ENCODE results near the gene ZBTB3.
"Not testable (repeated sequence)": the region's sequence is repeated elsewhere in the genome, so short reads cannot be mapped to it uniquely, and the experiment has no call there.

The ZBTB3 gene

GRCh38 chr11:62757846-62758788 is 4.2 kb upstream of the ZBTB3 start:
- no peak for DNase-seq

GRCh38 chr11:62755086-62755615 is 1.2 kb upstream of the ZBTB3 start:
- DNase-seq = peak in 1 of 51 donors; percentile 8

GRCh38 chr11:62752994-62753735 is 795 bp downstream of the ZBTB3 start:
- peak in 1 of 51 donors; percentile 35 for DNase-seq

- DNase-seq = no peak
These were observed 1.7 kb downstream of the ZBTB3 start for GRCh38 chr11:62752177-62752785.

GRCh38 chr11:62749931-62750330 is 4.0 kb downstream of the ZBTB3 start:
- not testable (repeated sequence) for DNase-seq

GRCh38 chr11:62747475-62748160 is 6.3 kb downstream of the ZBTB3 start:
- no peak for DNase-seq

- DNase-seq = no peak
These were observed 16.8 kb downstream of the ZBTB3 start for GRCh38 chr11:62737196-62737595.

GRCh38 chr11:62732830-62733229 is 21.1 kb downstream of the ZBTB3 start:
- no peak for DNase-seq

GRCh38 chr11:62730076-62730475 is 23.9 kb downstream of the ZBTB3 start:
- not testable (repeated sequence) for DNase-seq

- peak; percentile 35 to 93 (median 79) for DNase-seq
These were observed 25.6 kb downstream of the ZBTB3 start, which contains the start of gene TTC9C for GRCh38 chr11:62728171-62728988. Gene TTC9C (plus strand): TSS chr11:62728486. CDS start chr11:62728849, 363 bp downstream.

GRCh38 chr11:62727872-62728170 is 26.1 kb downstream of the ZBTB3 start:
- DNase-seq = peak in 50 of 51 donors; percentile 53 to 99 (median 82)

GRCh38 chr11:62727165-62727871 is 26.6 kb downstream of the ZBTB3 start, which contains the start of gene HNRNPUL2:
Gene HNRNPUL2 (minus strand): TSS chr11:62727457. CDS start chr11:62727156, 301 bp downstream.
- DNase-seq = peak; percentile 89 to 99 (median 96)

- DNase-seq = peak in 2 of 51 donors; percentile 44 to 51
These were observed 27.1 kb downstream of the ZBTB3 start for GRCh38 chr11:62726915-62727164.

- peak in 2 of 51 donors; percentile 36 to 54 for DNase-seq
These were observed 27.6 kb downstream of the ZBTB3 start for GRCh38 chr11:62726156-62726914.

GRCh38 chr11:62725646-62726045 is 28.3 kb downstream of the ZBTB3 start:
- DNase-seq = no peak

GRCh38 chr11:62724171-62724570 is 29.8 kb downstream of the ZBTB3 start:
- DNase-seq = no peak

GRCh38 chr11:62721994-62722393 is 32.0 kb downstream of the ZBTB3 start:
- DNase-seq = no peak

GRCh38 chr11:62719302-62719978 is 34.5 kb downstream of the ZBTB3 start:
- DNase-seq = no peak
